Tibial nerve (tissue), 4 donors: ENCODE results near the gene NHERF2. TPM values are rescaled to one million over a fixed set of nuclear protein-coding genes. Genes with fewer than 3 reads are reported as not detected.

Experiments
- DNase-seq, 2 donors: peaks; one replicate each; pipeline ENCODE4 v3.0.0-alpha.2; 2019; ENCODE audit warnings: low spot score in 2 of 2
- H3K27ac ChIP-seq, 4 donors: fragments of 200-600 bp; sonication (generic) in 3 of 4; one replicate each; pipeline ENCODE4 v1.5.1; 2017 to 2019; ENCODE audit warnings: mild to moderate bottlenecking in 1 of 4
- H3K27me3 ChIP-seq, 2 donors: fragments of 200-600 bp; sonication (generic) in 1 of 2; one replicate each; pipeline versions ENCODE4 v1.5.1 to v1.6.0; 2017 to 2019
- H3K36me3 ChIP-seq, 3 donors: fragments of 200-600 bp; sonication (generic); one replicate each; pipeline ENCODE4 v1.5.1; 2018 to 2019
- H3K4me1 ChIP-seq, 4 donors: fragments of 200-600 bp; sonication (generic) in 3 of 4; one replicate each; pipeline ENCODE4 v1.5.1; 2017 to 2019
- H3K4me3 ChIP-seq, 4 donors: fragments of 200-600 bp; sonication (generic) in 3 of 4; one replicate each; pipeline ENCODE4 v1.5.1; 2017 to 2019; ENCODE audit warnings: mild to moderate bottlenecking in 1 of 4, moderate library complexity in 1 of 4
- H3K9me3 ChIP-seq, 4 donors: fragments of 200-600 bp; sonication (generic) in 3 of 4; one replicate each; pipeline ENCODE4 v1.5.1; 2017 to 2019
- EP300 ChIP-seq, 2 donors: sonication (generic); formaldehyde crosslinking; IDR thresholded peaks; one replicate each; pipeline ENCODE4 v1.6.1; 2017; ENCODE audit warnings: antibody characterized with exemption in 2 of 2, mild to moderate bottlenecking in 1 of 2
- POLR2A ChIP-seq, 2 donors: fragments of 450-650 bp; IDR thresholded peaks; one replicate each; pipeline ENCODE4 v1.6.1; 2017; ENCODE audit warnings: antibody characterized with exemption in 2 of 2, mild to moderate bottlenecking in 2 of 2, moderate library complexity in 2 of 2
- WGBS, 2 donors: methylation state at CpG; one replicate each; pipeline ENCODE4 v1.1.5; 2018; 5-methylcytosine and 5-hydroxymethylcytosine counted together
- total RNA-seq, 4 donors: library from RNA; depleted of rRNA; stranded (reverse); fragments of >200 nt; gene quantifications; one replicate each; pipeline ENCODE4 v1.1.0, GENCODE V29; 2016
- TF ChIP-seq, protein P1 (sequence below), 5 experiments: fragments of 200-600 bp in 3 of 5; fragments of 450-650 bp in 2 of 5; sonication (generic) in 3 of 5; IDR thresholded peaks; one replicate each; pipeline ENCODE4 v1.5.1; 2016 to 2019; ENCODE audit warnings: antibody characterized with exemption in 5 of 5, mild to moderate bottlenecking in 3 of 5, moderate library complexity in 2 of 5

The NHERF2 gene
- total RNA-seq, 4 donors from 2014 or later = 54.7 to 83.1 (median 64.9) TPM

DNA sequence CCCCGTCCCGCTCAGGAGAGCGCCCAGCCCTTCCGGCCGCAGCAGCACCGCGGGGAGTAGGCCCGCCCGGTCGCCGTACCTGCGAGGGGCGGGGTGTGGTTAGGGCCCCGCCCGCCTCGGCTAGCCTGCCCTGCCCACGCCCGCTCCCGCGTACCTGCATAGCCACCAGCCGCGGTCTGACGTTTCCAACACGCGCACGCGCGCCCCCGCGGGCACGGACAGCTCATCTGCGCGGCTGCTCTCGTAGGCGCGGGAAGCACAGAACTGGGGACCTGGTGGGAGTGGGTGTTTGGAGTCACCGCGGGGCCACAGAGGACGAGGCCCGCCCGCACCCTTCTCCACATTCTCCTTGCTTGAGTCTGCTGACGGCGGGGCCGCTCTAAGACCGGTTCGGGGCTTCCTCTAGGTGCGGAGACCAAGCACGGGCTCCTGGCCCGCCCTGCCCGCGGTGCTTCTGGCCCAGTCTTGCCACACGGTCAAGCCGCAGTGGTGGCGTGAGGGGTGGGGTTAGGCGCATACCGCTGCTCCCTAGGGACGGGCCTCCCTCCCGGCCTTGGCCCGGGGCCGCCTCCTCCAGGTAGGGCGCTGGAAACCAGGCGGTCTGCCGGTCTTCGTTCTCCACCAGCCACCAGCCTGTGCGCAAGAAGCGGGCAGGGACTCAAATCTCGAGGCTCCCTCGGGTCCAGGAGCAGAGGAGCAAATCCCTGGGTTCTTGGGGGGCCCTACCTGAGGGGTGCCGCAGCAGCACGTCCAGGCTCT, 47.3 kb upstream of the NHERF2 start:
- Histone ChIP-seq H3K9me3 (no peaks in the 10 kb centered on the region), H3K27ac (peak overlapping the region in 1 of 4 donors; percentile 53), H3K4me1 (peaks cover 0 to 32% (median 14%) of the 10 kb centered on the region in 4 donors), H3K27me3 (peaks cover 0 to 55% of the 10 kb centered on the region in 2 donors), H3K36me3 (peaks cover 0 to 51% (median 31%) of the 10 kb centered on the region in 3 donors), H3K4me3 (peak overlapping the region in 1 of 4 donors; percentile 21)
- WGBS, 2 donors = 24 to 27% methylated on average over 11 to 56 of the region's 70 CpGs
- no peak for TF ChIP-seq POLR2A (IDR thresholded peaks at IDR 0.05)
- TF ChIP-seq, protein P1, sequence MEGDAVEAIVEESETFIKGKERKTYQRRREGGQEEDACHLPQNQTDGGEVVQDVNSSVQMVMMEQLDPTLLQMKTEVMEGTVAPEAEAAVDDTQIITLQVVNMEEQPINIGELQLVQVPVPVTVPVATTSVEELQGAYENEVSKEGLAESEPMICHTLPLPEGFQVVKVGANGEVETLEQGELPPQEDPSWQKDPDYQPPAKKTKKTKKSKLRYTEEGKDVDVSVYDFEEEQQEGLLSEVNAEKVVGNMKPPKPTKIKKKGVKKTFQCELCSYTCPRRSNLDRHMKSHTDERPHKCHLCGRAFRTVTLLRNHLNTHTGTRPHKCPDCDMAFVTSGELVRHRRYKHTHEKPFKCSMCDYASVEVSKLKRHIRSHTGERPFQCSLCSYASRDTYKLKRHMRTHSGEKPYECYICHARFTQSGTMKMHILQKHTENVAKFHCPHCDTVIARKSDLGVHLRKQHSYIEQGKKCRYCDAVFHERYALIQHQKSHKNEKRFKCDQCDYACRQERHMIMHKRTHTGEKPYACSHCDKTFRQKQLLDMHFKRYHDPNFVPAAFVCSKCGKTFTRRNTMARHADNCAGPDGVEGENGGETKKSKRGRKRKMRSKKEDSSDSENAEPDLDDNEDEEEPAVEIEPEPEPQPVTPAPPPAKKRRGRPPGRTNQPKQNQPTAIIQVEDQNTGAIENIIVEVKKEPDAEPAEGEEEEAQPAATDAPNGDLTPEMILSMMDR (IDR thresholded peaks at IDR 0.05) = no peak
- no peak for TF ChIP-seq EP300 (IDR thresholded peaks at IDR 0.05)
- DNase-seq = no peak

DNA sequence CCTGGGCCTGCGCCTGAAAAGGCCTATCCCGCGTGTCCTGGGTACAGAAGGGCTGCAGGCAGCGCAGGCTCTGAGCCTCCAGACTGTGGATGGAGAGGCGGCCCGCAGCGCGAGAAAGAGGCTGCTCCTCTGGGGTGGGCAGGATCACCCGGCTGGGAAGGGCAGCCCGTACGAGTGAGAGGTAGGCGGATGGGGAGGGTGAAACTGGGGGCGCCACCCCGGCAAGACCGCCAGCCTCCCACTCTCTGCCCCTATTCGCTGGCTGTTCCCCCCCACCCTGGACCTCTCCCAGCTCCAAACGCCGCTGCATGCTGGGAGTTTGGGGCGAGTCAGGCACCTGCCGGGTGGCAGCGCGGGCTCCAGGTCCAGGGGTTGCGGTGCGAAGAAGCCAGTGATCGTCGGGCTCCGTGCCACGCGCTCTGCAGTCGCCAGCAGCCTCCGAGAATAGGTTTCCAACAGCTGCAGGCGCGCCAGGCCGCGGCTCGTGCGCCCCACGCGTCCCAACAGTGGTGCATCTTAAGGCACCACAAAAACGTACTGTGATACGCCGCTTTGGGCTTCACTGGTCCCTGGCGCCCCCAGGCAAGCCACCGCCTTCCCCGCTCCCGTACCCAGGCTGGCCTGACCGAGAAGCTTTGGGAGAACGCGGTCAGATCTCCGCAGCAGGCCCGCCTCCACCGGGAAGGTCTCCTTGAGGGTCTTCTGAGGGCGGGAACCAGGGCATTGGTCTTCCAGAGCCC, 46.5 kb upstream of the NHERF2 start:
- WGBS, 2 donors = 6 to 10% methylated on average over 33 to 40 of the region's 53 CpGs
- H3K4me1 ChIP-seq = peaks cover 0 to 40% (median 21%) of the 10 kb centered on the region in 4 donors
- DNase-seq = no peak
- H3K27ac ChIP-seq = no peak overlapping the region
- H3K36me3 ChIP-seq = peaks cover 0 to 44% (median 28%) of the 10 kb centered on the region in 3 donors
- no peaks in the 10 kb centered on the region for H3K9me3 ChIP-seq
- no peak for TF ChIP-seq POLR2A (IDR thresholded peaks at IDR 0.05)
- no peak for TF ChIP-seq EP300 (IDR thresholded peaks at IDR 0.05)
- TF ChIP-seq, protein P1 (IDR thresholded peaks at IDR 0.05) = no peak
- H3K4me3 ChIP-seq = no peak overlapping the region
- peaks cover 0 to 55% of the 10 kb centered on the region in 2 donors for H3K27me3 ChIP-seq

DNA sequence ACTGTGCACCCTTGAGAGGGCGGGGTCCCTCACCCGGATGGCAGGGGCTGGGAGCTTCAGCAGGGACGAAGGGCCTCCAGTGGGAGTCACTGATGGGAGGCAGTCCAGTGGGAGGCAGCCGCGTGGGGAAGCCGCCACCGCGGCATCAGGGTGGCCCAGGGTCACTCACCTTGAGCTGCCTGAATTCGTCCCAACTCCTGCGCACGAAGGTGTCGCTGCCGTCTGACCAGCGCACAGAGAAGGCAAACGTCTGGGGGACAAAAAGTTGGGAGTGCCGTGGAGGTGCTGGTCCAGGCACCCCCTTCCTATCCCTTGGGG, 46.0 kb upstream of the NHERF2 start:
- TF ChIP-seq, protein P1 (IDR thresholded peaks at IDR 0.05) = no peak
- TF ChIP-seq EP300 (IDR thresholded peaks at IDR 0.05) (no peak), POLR2A (IDR thresholded peaks at IDR 0.05) (no peak)
- Histone ChIP-seq H3K4me1 (peaks cover 0 to 45% (median 24%) of the 10 kb centered on the region in 4 donors), H3K27ac (no peak overlapping the region), H3K9me3 (no peaks in the 10 kb centered on the region), H3K27me3 (peaks cover 0 to 55% of the 10 kb centered on the region in 2 donors), H3K4me3 (no peak overlapping the region), H3K36me3 (peaks cover 0 to 44% (median 24%) of the 10 kb centered on the region in 3 donors)
- 12 to 23% methylated on average over 13 to 16 of the region's 16 CpGs for WGBS, 2 donors
- no peak for DNase-seq

DNA sequence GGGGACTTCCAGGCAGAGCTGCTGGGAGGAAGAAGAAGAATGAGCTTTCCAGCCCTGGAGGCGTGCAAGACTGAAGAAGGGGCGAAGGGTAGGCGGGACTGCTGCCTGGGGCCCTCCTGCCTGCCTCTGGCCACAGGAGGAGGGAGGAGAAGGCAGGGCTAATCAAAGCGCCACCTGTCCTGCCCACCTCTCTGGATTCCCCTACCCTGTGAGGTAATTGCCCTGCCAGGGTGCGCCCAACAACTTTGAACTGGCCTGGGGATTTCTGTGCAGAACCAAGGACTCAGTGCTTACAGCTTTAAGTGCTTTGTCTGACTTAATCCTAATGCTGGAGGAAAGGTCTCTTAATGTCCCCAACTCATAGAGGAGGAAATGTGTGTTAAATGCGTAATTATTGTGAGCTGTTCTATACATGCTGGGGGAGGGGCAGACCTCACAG, 45.3 kb upstream of the NHERF2 start, which contains the start of gene NOXO1:
NOXO1 (minus strand) TSS at position 72 of the 439 bp plus-strand sequence. CDS start 290 bp downstream, outside the sequence.
- Histone ChIP-seq H3K9me3 (no peaks in the 10 kb centered on the region), H3K4me3 (no peak within 1 kb of the TSS), H3K36me3 (peaks cover 0 to 44% (median 19%) of the 10 kb centered on the region in 3 donors), H3K27ac (no peak within 1 kb of the TSS), H3K4me1 (peaks cover 0 to 46% (median 24%) of the 10 kb centered on the region in 4 donors), H3K27me3 (peaks cover 0 to 55% of the 10 kb centered on the region in 2 donors)
- 25 to 27% methylated on average over 6 of the region's 6 CpGs for WGBS, 2 donors
- DNase-seq = no peak
- TF ChIP-seq EP300 (IDR thresholded peaks at IDR 0.05) (no peak), POLR2A (IDR thresholded peaks at IDR 0.05) (no peak)
- TF ChIP-seq, protein P1 (IDR thresholded peaks at IDR 0.05) = no peak
